GM10847 (cell line): ENCODE results near the gene YJEFN3.

Source experiments
- POLR2A ChIP-seq: IDR thresholded peaks from 2 replicates; pipeline ENCODE4 v1.6.1; 2011; ENCODE audit not compliant: insufficient read length; ENCODE audit errors: extremely low read depth

YJEFN3 gene

DNA sequence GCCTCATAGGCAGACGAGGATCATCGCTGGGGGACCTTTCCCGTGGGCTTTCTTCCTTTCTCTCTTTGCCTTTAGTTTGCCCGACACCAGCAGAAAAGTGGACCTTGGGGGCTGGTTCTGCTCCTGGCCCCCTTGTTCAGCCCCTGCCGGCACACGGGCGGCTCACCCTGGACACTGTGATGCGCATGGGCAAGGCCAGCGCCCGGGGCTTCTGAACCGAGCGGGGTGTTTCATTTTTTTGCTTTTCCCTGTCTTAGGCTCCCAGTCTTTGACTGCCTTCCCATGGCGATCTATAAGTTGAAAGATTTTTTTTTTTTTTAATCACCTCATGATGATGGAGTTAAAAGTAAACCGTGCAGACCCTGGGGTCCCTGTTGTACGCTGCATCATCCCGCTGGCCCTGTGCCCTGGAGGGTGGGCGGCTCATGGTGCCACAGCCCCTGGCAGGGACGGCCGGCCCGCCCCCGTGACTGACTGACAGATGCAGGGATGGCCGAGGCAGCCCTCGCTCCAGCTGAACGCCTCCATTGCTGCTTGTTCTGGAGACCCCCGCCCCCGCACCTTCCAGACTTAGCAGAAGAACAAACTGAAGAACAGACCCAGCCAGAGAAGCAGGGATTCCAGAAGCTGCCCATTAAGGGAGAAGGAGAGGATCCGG lies 22.9 kb upstream of the YJEFN3 start:
- TF ChIP-seq POLR2A = no peak

DNA sequence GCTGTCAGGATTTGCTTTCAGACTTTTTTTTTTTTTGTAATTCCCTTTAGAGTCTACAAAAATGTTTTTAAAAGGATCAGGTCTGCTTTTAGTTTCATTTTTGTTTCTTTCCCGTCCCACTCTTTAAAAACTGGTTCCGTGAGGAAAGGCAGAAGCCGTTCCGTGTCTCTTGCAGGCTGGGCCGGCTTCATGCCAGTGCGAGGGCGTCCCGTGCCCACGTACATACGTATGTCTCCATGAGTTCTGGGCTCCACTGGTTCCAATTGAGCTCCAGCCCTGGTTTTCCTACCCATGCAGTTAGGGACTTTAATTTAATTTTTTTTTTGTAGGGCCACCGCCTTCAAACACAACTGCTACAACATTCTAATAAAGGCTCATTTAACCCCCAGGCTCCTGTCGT lies 22.1 kb upstream of the YJEFN3 start:
- TF ChIP-seq POLR2A = no peak

DNA sequence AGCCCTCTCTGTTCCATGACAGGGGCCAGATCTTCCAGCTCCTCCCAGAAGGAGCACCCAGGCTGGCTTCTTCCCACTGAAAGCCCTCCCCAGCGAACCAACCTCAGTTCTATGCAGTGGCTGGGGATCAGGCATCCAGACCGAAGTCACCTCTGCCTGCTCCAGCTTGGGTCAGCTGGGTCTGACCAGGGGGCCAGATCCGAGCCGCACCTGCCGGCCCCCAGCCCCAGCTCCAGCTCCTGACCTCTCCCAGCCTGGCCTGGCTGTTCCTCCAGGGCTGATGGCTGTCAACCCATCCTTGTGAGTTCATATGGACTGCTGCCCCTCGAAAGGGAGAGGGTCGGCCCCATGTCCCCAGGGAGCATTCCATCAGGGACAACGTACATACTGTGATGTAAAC lies 21.4 kb upstream of the YJEFN3 start:
- no peak for TF ChIP-seq POLR2A

DNA sequence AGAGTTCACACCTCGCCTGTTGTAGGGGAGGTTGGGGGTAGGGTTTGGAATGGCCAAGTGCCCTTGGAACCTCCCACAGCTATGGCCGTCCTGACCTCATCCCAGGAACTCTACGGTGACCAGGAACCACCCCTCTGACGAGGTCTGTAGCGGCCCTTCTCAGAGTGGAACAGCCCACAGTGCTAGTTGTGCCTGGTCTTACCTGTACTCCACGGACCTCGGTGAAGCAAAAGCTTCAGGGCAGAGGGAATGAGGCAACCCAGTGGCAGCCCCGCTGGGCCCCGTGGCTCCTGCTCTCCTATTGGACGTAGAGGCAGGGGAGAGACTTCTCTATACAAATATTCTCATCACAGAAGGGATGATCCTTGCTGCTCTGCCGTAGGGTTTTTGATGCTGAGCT lies 20.5 kb upstream of the YJEFN3 start:
- TF ChIP-seq POLR2A = no peak

DNA sequence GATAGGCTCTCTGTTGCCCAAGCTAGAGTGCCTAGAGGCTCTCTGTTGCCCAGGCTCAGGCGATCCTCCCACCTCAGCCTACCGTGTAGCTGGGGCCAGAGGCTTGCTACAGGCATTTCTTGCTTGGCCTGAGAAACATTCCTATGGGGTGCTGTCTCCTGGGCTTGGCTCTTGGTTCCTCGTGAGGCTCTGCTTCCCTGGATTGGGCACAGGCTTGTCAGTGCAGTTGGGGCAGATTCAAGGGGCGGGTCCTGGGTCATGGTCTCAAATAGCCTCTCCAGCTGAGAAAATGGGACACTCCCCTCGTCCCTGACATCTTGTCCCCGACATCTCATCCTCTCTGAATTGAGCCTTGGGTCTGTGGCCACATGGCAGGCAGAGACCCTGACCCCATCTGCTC lies 18.3 kb upstream of the YJEFN3 start:
- TF ChIP-seq POLR2A = no peak

DNA sequence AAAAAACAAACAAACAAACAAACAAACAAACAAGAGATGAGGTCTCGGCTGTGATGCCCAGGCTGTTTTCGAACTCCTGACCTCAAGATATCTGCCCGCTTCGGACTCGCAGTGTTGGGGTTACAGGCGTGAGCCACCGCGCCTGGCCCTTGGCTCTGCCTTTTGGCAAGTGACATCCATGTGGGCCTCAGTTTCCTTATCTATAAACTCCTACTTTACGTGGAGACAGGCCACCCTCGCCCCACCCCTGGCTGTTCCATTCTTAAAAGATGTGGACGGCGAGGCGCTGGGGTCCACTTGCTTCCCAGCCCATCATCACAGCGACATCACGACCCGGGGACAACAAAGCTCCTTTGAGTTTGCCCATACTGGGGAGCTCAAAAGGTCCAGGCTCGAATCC lies 15.0 kb upstream of the YJEFN3 start:
- no peak for TF ChIP-seq POLR2A

DNA sequence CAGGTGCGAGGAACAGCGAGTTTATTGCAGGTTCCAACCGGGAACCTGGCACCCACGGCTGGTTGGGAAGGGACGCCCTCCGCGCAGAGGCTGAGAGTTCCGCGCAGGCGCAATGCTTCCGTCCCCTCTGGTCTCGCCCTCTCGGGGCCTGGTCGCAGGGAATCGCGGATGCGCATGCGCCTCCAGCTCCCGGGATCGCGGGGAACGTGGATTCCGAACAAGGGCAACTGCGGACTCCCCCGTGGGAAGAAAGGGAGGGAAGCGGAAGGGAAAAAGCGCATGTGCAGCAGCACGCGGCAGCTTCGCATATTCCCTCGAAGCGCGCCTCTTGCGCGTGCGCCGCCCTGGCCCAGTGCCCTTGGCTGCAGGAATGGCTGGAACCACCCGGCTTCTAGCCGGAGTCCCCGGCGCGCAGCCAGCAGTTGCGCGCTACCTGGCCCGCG lies 14.5 kb upstream of the YJEFN3 start:
- no peak for TF ChIP-seq POLR2A

DNA sequence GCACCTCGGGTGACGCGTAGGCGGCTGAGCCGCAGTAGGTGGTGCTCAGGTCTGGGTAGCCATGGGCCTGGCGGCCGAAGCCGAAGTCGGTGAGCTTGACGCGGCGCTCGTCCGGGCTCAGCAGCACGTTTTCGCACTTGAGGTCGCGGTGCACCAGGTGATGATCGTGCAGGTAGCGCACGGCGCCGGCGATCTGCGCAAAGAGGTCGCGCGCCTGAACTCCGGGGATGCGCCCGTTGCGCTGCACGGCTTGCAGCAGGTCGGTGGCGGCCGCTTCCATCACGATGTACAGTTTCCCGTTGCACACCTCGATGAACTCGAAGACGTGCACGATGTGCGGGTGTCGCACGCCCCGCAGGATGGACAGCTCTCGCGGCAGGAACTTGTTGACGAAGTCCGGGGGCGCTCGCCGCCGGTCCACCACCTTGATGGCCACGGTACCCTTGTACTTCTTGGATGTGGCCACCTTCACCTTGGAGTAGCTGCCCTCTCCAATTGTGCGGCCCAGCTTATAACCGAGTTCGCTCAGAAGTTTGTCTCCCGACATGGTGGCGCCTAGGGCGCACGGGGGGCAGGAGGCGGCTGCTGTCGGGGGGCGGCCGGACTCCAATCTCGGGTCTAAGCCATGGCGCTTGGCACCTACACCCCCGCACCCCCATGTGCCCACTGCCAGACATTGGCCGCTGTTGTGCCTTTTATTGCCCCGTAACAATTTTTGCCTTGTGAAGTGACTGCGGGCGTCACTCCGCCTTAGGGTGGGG lies 13.7 kb upstream of the YJEFN3 start, which contains the start of gene TSSK6:
Gene TSSK6 (minus strand): TSS at position 668 of the 761 bp plus-strand sequence. CDS start 121 bp downstream, at position 547.
- TF ChIP-seq POLR2A = no peak

DNA sequence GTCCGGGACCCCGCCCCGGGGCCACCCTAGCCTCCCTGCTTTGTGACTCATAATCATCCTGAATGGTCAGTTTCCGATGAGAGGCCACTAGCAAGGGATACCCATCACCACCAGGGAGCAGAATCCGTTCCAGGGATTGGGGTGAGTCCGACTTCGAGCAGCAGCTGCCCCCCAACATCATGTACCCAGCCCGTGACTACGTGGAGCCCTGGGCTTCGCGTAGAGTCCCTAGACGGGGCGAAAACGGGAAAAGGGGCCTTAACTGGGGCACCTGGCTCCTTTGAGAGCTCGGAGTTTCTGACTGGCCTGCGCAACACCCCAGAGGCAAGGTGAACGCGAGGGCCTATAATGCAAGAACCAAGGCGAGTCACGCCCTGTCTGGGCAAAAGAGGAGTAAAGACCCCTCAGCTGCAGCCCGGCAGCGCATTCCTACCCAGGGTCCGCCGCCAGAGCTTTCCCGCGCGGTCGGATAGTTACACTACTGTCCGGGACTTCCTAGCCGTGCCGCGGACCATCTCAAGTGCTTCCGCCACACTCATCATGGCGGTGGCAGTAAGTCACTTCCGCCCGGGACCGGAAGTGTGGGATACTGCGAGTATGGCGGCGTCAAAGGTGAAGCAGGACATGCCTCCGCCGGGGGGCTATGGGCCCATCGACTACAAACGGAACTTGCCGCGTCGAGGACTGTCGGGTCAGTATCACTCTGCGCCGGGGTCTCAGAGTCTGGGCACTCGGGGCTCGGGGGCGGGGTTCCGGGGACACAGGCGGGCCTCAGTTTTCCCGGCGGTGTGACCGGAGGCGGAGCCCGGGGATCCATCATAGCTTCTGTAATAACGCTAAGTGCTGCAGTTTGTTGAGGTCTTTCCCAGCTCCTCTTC lies 12.8 kb upstream of the YJEFN3 start, which contains the start of gene NDUFA13:
Gene NDUFA13 (plus strand): TSS at position 584 of the 878 bp plus-strand sequence. CDS start 14 bp downstream, at position 598.
- TF ChIP-seq POLR2A = peak; percentile 91

DNA sequence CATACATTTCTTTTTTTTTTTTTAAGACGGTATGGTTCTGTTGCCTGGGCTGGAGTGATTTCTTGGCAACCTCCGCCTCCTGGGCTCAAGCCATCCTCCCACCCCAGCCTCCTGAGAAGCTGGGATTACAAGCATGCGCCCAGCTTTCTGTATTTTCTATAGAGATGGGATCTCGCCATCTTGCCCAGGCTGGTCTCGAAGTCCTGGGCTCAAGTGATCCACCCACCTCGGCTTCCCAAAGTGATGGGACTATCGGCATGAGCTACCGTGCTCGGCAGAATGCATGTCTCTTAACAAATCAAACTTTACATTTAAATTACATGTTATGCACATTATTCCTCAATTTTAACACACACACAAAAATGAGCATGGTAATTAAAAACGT lies 11.5 kb upstream of the YJEFN3 start:
- TF ChIP-seq POLR2A = no peak

DNA sequence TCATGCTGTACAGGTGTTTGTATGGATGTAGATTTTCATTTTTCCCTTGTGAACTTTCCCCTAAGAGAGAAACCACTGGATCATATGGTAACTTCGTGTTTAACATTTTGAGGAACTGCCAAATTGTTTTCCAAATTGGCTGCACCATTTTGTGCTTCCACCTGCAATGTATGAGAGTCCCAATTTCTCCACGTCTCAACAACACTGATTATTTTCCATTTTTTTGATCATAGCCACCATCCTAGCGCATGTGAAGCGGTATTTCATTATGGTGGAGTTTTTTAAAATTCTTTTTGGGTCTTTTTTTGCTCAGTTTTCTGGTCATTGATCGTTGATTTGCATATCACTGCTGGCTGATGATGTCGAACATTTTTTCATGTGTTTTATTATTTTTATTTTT lies 7.7 kb upstream of the YJEFN3 start:
- no peak for TF ChIP-seq POLR2A

DNA sequence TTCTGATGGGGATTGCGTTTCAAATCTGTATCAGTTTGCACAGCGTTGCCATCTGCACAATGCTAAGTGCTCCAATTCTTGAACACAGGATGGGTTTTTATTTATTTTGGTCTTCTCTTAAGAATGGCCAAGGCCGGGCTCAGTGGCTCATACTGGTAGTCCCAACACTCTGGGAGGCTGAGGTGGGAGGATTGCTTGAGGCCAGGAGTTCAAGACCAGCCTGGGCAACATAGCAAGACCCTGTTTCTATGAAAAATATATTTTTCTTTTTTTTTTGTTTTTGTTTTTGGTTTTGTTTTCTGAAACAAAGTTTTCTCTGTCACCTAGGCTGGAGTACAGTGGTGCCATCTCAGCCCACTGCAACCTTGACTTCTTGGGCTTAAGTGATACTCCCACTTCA lies 5.5 kb upstream of the YJEFN3 start:
- no peak for TF ChIP-seq POLR2A

DNA sequence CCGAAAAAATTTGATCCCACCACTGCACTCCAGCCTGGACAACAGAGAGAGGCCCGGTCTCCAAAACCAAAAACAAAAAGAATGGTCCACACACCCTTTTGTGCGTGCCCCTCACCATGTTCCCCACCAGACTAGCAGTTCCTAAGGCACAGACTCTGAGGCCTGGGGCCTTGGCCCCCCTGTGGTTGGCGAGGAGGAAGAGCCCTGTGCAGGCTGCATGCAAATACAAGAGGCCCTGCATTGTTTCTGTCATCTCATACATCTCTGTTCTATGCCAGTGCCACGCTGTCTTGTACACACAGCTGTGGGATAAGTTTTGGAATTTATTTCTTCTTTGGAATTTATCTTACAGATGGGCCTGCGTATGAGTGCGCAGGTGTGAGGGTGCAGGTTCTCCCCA lies 4.7 kb upstream of the YJEFN3 start:
- TF ChIP-seq POLR2A = no peak

DNA sequence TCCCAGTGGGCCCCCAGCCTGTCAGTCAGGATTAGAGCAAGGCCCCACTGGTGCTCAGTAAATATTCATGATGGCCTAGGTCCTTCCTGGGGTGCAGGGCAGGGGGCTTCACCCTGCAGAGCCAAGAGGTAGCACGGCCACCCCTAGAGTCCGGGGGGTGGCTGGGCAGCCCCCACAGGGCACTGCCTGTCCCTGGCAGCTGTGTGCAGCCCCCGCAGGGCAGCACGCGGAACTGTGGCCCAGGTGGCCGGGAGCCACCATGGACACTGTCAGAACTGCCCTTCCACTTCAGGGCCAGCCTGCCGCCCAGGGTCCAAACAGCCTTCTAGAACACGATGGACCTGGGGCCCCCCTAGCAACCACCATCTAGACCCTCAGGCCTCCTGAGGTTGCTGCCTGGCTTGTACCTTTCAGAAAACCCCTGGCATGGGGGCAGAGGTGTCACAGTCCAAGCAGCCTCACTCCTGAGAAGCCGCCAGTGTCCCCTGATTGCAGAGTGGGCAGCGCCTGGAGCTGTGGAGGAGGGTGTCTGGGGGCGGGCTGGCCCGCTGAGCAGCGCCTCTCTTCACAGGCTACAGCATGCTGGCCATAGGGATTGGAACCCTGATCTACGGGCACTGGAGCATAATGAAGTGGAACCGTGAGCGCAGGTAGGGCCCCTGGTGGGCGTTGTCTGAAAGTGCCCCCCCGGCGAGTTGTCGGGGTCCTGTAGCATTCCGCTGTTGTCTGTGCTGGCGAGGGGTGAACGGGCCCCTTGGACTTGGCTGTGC lies 2.9 kb upstream of the YJEFN3 start:
- no peak for TF ChIP-seq POLR2A

DNA sequence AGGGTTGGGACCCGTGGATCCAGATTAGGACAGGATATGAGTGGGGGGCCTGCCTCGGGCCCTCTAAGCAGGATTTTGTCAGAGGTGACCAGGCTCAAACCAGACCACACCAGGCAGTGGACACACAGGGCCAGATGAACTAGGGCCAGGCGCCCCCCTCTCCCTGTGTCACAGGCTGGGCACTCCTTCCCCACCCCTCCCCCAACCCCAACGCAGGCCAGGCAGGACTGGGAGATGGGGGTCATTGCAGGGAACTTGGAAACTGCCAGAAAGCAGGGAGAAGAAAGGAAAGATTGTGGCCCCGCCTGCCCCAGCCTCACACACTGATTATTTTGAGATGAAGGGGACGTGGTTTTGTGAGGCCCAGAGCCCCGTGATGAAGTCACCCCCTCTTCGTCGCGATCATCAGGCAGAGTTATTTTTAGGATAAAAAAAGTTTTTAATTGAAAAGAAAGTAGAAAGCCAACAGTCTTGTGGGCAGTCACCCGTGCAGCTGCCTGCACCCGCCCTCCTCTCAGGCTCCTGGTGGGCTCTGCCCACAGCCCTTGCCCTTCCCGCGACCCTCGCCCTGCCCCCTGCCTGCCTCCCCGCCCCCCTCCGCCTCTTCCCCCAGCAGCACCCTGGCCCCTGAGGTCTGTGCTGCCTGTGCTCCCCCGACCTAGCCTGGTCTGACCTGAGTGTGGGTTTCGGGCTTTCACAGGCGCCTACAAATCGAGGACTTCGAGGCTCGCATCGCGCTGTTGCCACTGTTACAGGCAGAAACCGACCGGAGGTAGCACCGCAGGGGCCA lies 1.9 kb upstream of the YJEFN3 start:
- no peak for TF ChIP-seq POLR2A

DNA sequence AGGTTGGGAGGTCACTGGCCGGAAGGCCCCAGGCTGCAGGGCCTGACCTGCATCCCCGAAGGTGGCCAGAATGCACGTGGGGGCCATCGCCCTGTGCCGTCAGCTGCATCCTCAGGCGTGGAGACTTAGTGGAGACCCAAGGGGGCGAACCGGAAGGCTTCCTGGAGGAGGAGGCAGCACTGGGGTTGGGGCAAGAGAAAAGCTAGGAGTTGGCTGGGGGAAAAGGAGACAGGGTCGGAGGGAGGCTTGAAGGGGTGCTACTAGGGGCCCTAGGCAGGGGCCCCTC lies 1.4 kb upstream of the YJEFN3 start:
- TF ChIP-seq POLR2A = no peak
